HepG2 (cell line): ENCODE results near the gene PNMA5. TPM values are rescaled to one million over a fixed set of nuclear protein-coding genes. Genes with fewer than 3 reads are reported as not detected.

Experiments used
- CREM ChIP-seq, 2 experiments: sonication (generic) in 1 of 2; formaldehyde crosslinking in 1 of 2; IDR thresholded peaks; 2 replicates each; pipeline versions ENCODE4 v1.4.0 to v1.6.1; 2016 to 2020; ENCODE audit warnings: antibody characterized with exemption in 1 of 2, mild to moderate bottlenecking in 1 of 2, missing genetic modification reagents in 1 of 2
- GATAD2A ChIP-seq: IDR thresholded peaks from 2 replicates; pipeline ENCODE4 v1.6.1; 2016
- NR3C1 ChIP-seq: sonication (generic); formaldehyde crosslinking; IDR thresholded peaks from 2 replicates; pipeline ENCODE4 v1.4.0; 2020; ENCODE audit warnings: missing genetic modification reagents
- TBX2 ChIP-seq: sonication (generic); formaldehyde crosslinking; IDR thresholded peaks from 2 replicates; pipeline ENCODE4 v1.5.0; 2020; ENCODE audit warnings: missing genetic modification reagents, mild to moderate bottlenecking, borderline replicate concordance
- THAP11 ChIP-seq: IDR thresholded peaks from 2 replicates; pipeline ENCODE4 v1.6.1; 2016; ENCODE audit warnings: missing biosample characterization, missing genetic modification reagents
- YEATS2 ChIP-seq: sonication (generic); formaldehyde crosslinking; IDR thresholded peaks from 2 replicates; pipeline ENCODE4 v1.4.0; 2020; ENCODE audit warnings: missing genetic modification reagents, borderline replicate concordance
- ZNF180 ChIP-seq: sonication (generic); formaldehyde crosslinking; IDR thresholded peaks from 2 replicates; pipeline ENCODE4 v1.4.0; 2020; ENCODE audit warnings: low read depth, missing genetic modification reagents, borderline replicate concordance
- ZNF496 ChIP-seq: sonication (generic); formaldehyde crosslinking; IDR thresholded peaks from 2 replicates; pipeline ENCODE4 v1.8.1; 2023; ENCODE audit warnings: mild to moderate bottlenecking, moderate library complexity, missing genetic modification reagents; ENCODE audit not compliant: insufficient replicate concordance
- ZNF772 ChIP-seq: sonication (generic); formaldehyde crosslinking; IDR thresholded peaks from 2 replicates; pipeline ENCODE4 v1.5.0; 2020; ENCODE audit warnings: mild to moderate bottlenecking, missing genetic modification reagents
- polyA plus RNA-seq, 8 experiments: library from polyadenylated mRNA; depleted of rRNA in 3 of 8; stranded (reverse) in 7 of 8; unstranded in 1 of 8; fragments of >200 nt; fragmentation: Illumina TruSeq in 4 of 8; extraction: Trizol in 4 of 8; gene quantifications; 2 replicates each; pipeline versions ENCODE4 v1.2.1 to v1.2.3, GENCODE V29; 2011 to 2016; ENCODE audit warnings: low read depth in 4 of 8, missing spikeins in 1 of 8, mixed read lengths in 1 of 8; ENCODE audit not compliant: insufficient read depth in 1 of 8
- total RNA-seq, 5 experiments: library from RNA; depleted of rRNA; stranded (reverse); fragments of >200 nt; fragmentation: Illumina TruSeq; extraction: Trizol; gene quantifications; 2 replicates each; pipeline ENCODE4 v1.2.3, GENCODE V29; 2016; ENCODE audit warnings: low read depth in 1 of 5
- TF ChIP-seq, protein P1 (sequence below): sonication (generic); formaldehyde crosslinking; IDR thresholded peaks from 2 replicates; pipeline ENCODE4 v1.4.0; 2020; ENCODE audit warnings: missing genetic modification reagents, mild to moderate bottlenecking, borderline replicate concordance
- TF ChIP-seq, protein P2 (sequence below): IDR thresholded peaks from 2 replicates; pipeline ENCODE4 v1.6.1; 2018; ENCODE audit warnings: missing genetic modification reagents
- TF ChIP-seq, protein P3 (sequence below): sonication (generic); formaldehyde crosslinking; IDR thresholded peaks from 2 replicates; pipeline ENCODE4 v1.8.1; 2022; ENCODE audit warnings: low read depth, mild to moderate bottlenecking, missing genetic modification reagents
- TF ChIP-seq, protein P4 (sequence below): sonication (generic); formaldehyde crosslinking; IDR thresholded peaks from 2 replicates; pipeline ENCODE4 v1.4.0; 2020; ENCODE audit warnings: missing genetic modification reagents
- TF ChIP-seq, protein P5 (sequence below): sonication (generic); formaldehyde crosslinking; IDR thresholded peaks from 2 replicates; pipeline ENCODE4 v1.4.0; 2020; ENCODE audit warnings: mild to moderate bottlenecking, missing genetic modification reagents

PNMA5 gene
- total and polyA plus RNA-seq, 2 of the 13 experiments (the other 11 are each of a cell fraction or from before 2014, with no cell fraction given): not detected

DNA sequence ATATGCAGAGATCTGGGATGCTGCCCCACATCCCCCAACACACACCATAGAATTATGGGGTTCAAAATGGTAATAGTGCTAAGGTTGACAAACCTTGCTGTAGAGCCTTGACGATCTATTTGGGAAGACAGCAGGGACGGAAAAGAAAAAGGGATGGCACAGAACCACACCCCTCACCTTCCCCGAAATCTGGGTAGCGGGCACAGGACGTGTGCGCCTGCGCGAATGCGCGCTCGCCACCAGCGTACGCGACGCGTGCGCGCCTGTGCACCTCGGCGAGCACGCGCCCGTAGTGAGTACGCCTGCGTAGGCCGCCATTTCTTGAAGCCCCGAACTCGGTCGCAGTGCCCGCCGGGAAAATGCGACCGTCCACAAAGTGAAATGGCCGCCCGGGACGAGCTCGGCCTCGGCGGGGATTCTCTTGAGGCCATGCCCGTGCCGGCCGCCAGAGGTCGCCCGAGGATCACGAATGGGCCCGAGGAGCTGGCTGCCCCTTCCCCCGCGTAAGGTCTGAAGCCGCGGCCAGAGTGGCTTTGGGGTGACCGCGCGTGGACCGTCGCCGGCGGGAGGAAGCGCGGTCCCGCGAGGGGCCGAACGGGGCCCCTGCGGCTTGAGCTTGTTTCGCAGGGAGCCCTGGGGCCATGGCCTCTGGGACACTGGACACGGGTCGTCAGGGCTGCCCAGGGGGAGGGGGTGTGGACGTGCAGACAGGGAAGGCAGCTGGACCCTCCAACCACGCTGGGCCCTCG is 52.4 kb downstream of the PNMA5 start (continued):
- TF ChIP-seq, protein P1, sequence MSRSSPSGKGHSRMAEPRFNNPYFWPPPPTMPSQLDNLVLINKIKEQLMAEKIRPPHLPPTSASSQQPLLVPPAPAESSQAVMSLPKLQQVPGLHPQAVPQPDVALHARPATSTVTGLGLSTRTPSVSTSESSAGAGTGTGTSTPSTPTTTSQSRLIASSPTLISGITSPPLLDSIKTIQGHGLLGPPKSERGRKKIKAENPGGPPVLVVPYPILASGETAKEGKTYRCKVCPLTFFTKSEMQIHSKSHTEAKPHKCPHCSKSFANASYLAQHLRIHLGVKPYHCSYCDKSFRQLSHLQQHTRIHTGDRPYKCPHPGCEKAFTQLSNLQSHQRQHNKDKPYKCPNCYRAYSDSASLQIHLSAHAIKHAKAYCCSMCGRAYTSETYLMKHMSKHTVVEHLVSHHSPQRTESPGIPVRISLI (CRISPR knock-in tag): no peak
- TF ChIP-seq, protein P2, sequence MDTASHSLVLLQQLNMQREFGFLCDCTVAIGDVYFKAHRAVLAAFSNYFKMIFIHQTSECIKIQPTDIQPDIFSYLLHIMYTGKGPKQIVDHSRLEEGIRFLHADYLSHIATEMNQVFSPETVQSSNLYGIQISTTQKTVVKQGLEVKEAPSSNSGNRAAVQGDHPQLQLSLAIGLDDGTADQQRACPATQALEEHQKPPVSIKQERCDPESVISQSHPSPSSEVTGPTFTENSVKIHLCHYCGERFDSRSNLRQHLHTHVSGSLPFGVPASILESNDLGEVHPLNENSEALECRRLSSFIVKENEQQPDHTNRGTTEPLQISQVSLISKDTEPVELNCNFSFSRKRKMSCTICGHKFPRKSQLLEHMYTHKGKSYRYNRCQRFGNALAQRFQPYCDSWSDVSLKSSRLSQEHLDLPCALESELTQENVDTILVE (CRISPR knock-in tag): 0 out of 2 replicates have a peak, but pooled peaks have one; percentile 18
- TF ChIP-seq ZNF496 (CRISPR knock-in tag): no peak
- TF ChIP-seq, protein P3, sequence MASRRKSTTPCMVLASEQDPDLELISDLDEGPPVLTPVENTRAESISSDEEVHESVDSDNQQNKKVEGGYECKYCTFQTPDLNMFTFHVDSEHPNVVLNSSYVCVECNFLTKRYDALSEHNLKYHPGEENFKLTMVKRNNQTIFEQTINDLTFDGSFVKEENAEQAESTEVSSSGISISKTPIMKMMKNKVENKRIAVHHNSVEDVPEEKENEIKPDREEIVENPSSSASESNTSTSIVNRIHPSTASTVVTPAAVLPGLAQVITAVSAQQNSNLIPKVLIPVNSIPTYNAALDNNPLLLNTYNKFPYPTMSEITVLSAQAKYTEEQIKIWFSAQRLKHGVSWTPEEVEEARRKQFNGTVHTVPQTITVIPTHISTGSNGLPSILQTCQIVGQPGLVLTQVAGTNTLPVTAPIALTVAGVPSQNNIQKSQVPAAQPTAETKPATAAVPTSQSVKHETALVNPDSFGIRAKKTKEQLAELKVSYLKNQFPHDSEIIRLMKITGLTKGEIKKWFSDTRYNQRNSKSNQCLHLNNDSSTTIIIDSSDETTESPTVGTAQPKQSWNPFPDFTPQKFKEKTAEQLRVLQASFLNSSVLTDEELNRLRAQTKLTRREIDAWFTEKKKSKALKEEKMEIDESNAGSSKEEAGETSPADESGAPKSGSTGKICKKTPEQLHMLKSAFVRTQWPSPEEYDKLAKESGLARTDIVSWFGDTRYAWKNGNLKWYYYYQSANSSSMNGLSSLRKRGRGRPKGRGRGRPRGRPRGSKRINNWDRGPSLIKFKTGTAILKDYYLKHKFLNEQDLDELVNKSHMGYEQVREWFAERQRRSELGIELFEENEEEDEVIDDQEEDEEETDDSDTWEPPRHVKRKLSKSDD (CRISPR knock-in tag): peak; percentile 62; the same call in 1 of the 2 replicates
- peak; percentile 37; the same call in 1 of the 2 replicates for TF ChIP-seq TBX2 (CRISPR knock-in tag)
- 0 out of 2 replicates have a peak, but pooled peaks have one; percentile 20 for TF ChIP-seq GATAD2A (CRISPR knock-in tag)
- no peak for TF ChIP-seq ZNF180
- no peak for TF ChIP-seq ZNF772 (CRISPR knock-in tag)
- TF ChIP-seq, protein P4, sequence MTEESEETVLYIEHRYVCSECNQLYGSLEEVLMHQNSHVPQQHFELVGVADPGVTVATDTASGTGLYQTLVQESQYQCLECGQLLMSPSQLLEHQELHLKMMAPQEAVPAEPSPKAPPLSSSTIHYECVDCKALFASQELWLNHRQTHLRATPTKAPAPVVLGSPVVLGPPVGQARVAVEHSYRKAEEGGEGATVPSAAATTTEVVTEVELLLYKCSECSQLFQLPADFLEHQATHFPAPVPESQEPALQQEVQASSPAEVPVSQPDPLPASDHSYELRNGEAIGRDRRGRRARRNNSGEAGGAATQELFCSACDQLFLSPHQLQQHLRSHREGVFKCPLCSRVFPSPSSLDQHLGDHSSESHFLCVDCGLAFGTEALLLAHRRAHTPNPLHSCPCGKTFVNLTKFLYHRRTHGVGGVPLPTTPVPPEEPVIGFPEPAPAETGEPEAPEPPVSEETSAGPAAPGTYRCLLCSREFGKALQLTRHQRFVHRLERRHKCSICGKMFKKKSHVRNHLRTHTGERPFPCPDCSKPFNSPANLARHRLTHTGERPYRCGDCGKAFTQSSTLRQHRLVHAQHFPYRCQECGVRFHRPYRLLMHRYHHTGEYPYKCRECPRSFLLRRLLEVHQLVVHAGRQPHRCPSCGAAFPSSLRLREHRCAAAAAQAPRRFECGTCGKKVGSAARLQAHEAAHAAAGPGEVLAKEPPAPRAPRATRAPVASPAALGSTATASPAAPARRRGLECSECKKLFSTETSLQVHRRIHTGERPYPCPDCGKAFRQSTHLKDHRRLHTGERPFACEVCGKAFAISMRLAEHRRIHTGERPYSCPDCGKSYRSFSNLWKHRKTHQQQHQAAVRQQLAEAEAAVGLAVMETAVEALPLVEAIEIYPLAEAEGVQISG: no peak
- peak; percentile 48; the same call in 1 of the 2 replicates for TF ChIP-seq YEATS2
- TF ChIP-seq NR3C1 (CRISPR knock-in tag): no peak
- TF ChIP-seq, protein P5, sequence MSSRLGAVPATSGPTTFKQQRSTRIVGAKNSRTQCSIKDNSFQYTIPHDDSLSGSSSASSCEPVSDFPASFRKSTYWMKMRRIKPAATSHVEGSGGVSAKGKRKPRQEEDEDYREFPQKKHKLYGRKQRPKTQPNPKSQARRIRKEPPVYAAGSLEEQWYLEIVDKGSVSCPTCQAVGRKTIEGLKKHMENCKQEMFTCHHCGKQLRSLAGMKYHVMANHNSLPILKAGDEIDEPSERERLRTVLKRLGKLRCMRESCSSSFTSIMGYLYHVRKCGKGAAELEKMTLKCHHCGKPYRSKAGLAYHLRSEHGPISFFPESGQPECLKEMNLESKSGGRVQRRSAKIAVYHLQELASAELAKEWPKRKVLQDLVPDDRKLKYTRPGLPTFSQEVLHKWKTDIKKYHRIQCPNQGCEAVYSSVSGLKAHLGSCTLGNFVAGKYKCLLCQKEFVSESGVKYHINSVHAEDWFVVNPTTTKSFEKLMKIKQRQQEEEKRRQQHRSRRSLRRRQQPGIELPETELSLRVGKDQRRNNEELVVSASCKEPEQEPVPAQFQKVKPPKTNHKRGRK (CRISPR knock-in tag): no peak
- TF ChIP-seq THAP11 (CRISPR knock-in tag): peak; percentile 77
- no peak for TF ChIP-seq CREM (IDR thresholded peaks at IDR 0.05)
- TF ChIP-seq CREM (CRISPR knock-in tag; IDR thresholded peaks at IDR 0.05): no peak
